PC-9 (cell line): ENCODE results near the gene HPCAL1.

ENCODE experiments used
- EZH2 ChIP-seq: fragments of 200-600 bp; sonication (generic); IDR thresholded peaks from 2 replicates; pipeline ENCODE4 v1.8.0; 2017; ENCODE audit warnings: antibody characterized with exemption, low read depth
- TF ChIP-seq, protein P1 (sequence below): fragments of 200-600 bp; sonication (generic); conservative IDR thresholded peaks from 2 replicates; pipeline ENCODE4 v1.6.1; 2017; ENCODE audit warnings: mixed run types, antibody characterized with exemption, mild to moderate bottlenecking, moderate library complexity

DNA sequence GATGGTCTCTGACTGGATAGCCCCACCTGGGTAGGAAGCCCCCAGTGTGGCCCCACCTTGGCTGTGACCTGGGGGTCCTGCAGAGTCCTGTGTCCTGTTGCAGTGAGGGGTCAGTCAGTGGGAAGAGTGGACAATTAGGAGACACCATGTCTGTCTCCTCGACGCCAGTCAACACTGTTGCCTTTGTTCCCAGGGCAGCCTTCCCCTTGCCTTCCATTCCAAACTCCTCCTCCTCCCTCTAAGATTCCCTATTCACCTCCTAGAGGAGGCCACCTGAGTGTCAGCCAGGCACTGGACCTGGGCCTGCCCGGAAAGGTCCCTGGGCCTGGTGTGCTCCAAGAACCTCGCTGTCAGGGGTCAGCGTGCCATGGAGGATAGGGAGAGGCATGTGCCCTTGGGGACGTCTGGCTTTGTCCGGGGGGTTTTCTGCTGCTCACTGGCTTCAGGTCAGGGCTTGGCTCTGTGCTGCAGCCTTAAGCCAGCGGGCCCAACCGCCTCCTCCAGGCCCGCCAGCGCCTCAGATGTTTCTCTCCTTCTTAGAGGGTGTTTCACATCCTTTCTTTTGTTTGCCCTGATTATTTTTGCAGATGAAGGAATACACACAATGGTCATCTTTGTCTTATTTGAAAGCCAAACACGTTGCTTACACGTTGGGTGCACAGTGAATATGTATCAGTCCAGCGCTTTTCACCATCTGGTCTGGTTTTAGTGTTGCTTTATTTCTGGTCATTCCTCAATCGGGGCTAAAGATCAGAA is 68.9 kb downstream of the HPCAL1 start:
- TF ChIP-seq, protein P1, sequence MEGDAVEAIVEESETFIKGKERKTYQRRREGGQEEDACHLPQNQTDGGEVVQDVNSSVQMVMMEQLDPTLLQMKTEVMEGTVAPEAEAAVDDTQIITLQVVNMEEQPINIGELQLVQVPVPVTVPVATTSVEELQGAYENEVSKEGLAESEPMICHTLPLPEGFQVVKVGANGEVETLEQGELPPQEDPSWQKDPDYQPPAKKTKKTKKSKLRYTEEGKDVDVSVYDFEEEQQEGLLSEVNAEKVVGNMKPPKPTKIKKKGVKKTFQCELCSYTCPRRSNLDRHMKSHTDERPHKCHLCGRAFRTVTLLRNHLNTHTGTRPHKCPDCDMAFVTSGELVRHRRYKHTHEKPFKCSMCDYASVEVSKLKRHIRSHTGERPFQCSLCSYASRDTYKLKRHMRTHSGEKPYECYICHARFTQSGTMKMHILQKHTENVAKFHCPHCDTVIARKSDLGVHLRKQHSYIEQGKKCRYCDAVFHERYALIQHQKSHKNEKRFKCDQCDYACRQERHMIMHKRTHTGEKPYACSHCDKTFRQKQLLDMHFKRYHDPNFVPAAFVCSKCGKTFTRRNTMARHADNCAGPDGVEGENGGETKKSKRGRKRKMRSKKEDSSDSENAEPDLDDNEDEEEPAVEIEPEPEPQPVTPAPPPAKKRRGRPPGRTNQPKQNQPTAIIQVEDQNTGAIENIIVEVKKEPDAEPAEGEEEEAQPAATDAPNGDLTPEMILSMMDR, result no peak
- no peak for TF ChIP-seq EZH2
